HG02623 (cell line): ENCODE data around the gene SBF2.
"Not testable (repeated sequence)": the region's sequence is repeated elsewhere in the genome, so short reads cannot be mapped to it uniquely, and the experiment has no call there.

Source experiments
- ATAC-seq: cut with Tn5 transposase; IDR thresholded peaks from one replicate; pipeline ENCODE4 v1.9.1; 2021; ENCODE audit warnings: moderate library complexity; ENCODE audit not compliant: unreplicated experiment

The SBF2 gene

DNA sequence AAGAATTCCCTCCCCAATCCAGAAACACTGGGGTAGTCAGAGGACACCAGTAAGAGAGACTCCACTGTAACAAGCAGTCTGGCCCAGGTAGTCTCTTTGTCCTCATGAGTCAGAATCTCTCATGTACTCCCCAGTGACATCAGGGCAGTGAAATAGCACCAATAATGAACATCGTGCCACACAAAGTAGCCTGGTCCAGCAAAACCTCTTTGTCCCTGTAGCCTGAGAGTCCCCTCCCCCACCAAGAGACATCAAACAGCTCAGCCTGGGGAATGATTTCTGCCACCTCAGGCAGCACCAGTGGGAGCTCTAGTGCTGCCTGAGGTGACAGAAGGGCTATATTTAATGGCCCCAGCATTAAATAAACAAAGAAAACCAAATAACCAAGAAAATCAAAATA, 88.1 kb downstream of the SBF2 start:
- no peak for ATAC-seq

DNA sequence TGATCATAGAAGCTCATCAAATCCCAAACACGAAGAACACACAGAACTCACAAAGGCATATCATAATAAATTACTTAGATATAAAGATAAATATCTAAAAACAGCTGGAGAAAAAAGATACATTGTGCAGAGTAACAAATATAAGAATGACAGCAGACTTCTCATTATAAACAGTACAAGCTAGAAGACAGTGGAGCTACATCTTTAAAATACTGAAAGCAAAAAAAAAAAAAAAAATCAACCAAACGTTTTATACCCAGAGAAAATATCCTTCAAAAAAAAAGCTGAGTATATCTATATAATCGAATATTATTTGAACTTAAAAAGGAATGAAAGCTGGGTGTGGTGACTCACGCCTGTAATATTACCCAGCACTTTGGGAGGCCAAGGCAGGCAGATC, 90.0 kb downstream of the SBF2 start:
- ATAC-seq = no peak

DNA sequence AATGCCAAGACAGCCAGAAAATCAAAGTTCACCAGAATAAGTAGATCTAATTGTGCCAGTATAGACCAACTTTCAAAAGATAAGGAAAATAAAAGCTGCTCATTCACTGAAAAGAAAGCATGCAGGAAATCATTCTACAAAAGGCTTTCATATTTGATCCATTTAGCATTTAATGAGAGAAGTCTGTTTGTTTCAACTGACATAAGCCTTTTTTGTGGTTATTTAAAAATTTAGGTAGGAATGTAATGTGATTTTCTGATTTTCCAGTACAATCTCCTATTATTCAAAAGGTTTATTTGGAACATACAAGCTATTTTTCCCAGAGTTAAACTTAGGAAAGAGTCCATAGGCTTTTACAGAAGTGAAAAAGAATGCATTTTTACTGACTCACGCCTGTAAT, 92.7 kb downstream of the SBF2 start:
- no peak for ATAC-seq

DNA sequence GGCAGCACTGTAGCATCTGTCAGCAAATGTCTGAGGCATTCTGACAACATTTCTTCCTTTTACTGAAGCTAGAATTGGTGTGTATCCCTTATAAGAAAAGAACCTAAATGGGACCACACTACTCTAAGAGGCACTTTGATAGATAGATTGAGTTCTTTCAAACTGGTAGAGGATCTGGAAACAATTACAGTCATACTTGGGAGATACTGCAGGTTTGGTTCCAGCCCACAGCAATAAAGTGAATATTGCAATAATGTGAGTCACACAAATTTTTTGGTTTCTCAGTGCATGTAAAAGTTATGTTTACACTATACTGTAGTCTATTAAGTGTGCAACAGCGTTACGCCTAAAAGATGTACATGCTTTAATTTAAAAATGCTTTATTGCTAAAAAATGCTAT, 96.9 kb downstream of the SBF2 start:
- no peak for ATAC-seq

DNA sequence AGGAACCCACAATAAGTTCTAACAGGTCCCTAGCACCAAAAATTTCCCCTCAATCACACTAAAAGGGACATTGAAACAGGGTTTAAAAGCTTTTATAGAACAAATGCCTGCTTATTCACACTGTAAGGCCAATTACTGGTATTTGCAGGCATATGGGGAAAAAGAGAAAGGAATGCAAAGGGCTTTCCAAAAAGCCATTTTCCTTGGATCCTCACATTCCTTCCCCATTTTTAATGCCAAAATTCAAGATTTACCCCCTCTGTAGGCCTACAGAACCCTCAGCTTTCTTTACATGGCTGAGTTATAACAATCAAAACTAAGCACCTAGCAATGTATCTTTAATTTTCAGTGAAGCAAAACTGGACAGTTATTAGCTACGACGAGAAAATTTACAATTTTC, 102.0 kb downstream of the SBF2 start:
- ATAC-seq = no peak

DNA sequence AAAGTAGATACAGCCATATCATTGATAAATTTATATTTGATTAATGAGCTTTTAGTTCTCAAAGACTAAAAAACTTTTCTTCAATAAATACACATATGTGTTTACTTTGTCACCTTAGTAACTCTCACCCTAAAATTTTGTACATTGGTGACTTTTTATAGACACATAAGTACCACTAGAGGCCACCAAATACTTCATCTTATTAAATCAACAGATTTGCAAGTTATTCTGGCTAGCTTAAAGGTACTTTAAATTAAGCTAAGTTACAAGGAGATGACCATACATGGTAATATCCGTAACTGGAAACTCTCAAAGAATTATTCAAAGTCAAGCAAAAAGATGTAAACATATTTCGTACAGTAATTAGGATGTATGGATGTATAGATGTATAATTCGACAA, 112.2 kb downstream of the SBF2 start:
- no peak for ATAC-seq

DNA sequence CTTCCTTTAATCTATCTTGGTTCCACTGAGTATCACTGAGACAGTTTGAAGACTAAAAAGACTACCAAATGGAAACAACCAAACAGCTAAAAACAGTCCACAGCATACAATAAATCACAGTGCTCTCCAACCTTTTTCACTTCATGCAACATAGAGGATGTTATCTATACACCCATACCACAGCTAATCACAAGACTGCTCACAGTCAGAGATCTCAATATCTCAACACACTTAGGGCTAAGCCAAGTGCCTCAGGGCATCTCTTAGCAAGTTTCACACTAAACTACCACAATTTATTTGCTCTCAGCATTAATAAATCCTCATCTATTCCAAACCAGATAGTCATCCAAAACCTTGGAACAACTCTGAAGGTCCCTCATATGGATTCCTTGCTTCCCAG, 129.4 kb downstream of the SBF2 start:
- ATAC-seq = no peak

DNA sequence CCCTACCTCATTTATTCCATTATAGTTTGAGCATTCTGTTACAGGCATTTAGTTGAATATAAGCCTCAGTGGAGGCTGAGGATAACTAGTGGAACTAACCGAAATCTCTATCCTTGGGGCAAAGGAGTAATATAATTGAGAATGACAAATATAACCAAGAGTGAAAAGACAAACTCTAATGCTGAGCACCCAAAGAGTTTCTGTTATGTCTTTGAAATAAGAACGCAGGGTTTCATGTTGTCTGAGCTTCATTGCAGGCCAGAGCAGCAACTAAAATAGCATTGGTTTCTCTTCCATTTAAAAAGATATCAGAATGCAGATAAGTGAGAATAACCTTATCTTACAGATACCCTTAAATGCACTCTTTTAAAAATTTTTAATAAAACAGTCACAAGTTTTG, 131.8 kb downstream of the SBF2 start:
- no peak for ATAC-seq

DNA sequence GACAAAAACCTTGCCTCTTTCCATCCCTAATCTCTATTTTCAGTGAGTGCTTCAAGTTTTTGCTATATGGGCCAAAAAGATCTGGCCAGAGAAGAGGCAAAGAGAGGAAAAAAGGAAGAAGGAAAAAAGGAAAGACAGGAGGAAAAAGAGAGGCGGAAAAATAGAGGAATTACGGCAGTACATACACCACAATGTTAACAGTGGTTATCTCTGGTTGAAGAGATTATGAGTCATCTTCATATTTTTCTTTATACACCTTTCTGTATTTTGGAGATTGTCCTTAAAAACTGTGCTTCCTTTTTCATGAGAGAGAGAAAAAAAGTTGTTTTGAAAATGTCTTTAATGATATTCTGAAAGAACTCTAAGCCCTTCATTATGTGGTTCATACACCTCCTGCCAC, 133.7 kb downstream of the SBF2 start:
- no peak for ATAC-seq

DNA sequence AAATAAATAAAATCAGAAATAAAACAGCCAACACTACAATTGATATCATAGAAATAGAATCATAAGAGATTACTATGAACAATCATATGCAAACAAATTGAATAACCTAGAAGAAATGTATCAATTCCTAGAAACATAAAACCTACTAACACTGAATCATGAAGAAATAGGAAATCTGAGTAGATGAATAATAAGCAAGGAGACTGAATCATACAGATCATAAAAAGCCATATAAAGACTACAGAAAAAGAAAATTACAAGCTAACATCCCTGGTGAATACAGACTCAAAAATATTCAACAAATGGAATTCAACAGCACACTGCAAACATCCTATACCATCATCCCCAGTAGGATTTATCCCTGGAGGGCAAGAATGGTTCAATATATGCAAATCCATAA, 135.6 kb downstream of the SBF2 start:
- ATAC-seq = no peak

DNA sequence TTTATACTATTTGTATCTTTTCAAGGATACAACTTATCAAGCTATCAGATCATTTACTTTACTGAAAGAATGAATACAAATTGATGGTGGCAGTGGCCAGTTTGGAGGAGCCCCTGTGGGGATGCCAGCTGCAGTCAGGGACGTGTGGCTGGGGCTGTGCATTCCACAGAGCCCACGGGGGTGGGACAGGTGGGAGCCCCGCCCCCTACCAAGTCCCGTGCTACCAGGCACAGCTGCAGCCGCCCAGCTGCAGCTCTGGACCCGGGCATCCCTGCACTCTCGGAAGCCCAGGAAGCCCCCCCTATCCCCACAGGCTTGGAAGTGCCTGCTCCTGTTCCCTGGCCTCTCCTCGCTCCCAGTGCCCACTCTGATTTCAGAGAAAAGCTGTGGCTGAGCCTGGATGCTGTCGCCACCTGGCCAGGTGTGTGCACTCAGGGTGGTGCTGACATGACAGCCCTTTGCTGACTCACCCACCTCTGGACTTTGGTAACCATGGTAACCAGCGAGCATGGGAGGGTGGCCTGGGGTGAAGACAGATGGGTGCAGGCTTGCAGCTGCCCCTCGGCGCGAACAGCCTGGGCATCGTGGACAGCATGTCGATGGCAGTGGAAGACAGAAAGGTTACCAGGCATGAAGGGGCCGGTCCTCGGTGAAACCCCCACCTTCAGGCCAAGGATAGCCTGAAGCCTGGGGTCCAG, 138.1 kb downstream of the SBF2 start:
- no peak for ATAC-seq

DNA sequence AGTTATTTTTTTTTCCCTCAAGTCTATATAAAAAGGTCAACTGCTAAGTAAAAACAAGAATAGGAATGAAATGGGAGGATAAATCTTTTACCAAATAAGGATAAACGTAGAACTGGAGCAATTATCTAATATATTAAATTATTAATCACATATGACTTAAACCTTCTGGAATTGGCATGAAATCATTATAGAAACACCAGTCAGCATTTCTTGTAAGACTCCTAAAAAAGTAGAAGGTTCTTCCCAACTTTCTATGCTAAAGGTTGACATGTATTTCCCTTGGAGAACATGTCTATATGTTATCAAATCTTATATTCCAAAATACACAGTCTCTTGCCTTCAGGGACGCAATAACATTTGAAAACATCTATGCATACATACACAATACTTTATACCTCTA, 143.2 kb downstream of the SBF2 start:
- no peak for ATAC-seq

DNA sequence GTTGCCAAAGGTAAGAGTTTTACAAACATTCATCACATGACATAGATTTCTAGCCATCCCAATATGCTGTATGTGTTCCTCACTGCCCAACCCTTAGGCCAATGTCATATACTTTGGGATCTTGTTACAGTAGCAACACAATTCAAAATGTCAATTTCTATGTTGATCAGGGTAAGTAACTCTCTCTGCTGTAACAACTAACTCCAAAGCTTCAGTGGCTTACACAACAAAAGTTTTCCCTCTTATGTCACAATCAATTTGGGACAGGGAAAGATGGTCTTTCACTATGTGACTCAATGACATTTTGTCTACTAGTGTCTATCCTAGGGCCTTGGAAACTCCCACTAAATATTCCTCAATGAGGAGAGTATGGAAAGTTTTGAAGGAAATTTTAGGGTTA, 144.5 kb downstream of the SBF2 start:
- ATAC-seq = no peak

DNA sequence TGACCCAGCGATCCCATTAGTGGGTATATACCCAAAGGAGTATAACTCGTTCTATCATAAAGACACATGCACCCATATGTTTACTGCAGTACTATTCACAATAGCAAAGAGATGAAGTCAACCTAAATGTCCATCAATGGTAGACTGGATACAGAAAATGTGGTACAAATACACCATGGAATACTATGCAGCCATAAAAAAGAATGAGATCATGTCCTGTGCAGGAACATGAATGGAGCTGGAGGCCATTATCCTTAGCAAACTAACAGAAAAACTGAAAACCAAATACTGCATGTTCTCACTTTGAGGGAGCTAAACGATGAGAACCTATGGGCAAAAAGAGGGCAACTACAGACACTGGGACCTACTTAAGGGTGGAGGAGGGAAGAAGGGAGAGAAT, 146.8 kb downstream of the SBF2 start:
- no peak for ATAC-seq

DNA sequence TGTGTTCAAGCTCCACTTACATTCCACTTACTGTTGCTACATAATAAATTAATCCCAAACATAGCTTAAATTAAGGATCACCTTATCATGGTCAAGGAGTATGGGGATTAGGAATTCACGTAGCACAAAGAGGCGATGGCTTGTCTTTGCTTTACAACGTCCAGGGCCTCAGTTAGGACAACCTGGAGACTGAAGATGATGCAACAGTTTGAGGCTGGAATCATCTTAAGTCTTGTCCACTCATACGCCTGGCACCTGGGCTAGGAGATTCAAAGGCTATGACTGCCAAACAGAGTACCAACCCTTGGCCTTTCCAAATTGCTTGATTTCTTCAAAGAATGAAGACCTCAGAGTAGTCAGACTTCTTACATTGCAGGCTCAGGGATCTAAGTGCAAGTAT, 149.1 kb downstream of the SBF2 start:
- no peak for ATAC-seq

DNA sequence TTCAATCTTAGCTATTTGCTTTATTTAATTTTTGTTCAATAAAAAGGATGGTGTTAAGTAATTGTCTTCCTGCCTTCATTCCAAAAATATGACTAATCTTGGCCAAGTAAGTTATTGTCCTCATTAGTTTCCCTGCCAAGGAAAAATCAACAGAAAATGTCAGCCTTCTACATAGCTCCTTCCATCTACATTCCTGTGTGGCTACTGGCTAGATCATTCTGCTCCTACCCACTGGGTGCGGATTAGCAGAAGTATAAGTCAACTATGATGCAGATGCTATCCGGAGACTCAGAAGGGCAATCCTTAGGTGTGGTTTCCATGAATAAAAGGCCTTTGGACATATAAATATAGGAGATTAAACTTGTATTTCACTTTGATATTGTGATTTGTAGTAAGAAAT, 154.4 kb downstream of the SBF2 start:
- no peak for ATAC-seq

DNA sequence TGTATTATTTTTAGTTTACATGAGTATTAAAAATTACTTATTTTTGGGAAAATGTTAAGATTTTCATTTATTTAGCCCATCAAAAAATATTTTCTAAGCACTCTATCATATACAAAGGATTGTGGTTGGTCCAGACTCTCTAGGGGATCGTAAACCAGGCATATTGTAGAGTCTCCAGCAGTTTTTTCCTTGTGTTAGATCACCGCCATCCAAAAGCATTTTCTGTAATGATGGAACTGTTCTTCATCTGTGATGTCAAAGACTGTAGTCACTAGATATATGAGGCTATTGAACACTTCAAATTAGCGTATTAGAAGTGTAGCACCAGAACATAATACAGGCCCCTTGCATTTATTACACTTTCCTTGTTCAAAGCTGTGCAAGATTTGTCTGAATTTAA, 154.9 kb downstream of the SBF2 start:
- ATAC-seq = no peak

DNA sequence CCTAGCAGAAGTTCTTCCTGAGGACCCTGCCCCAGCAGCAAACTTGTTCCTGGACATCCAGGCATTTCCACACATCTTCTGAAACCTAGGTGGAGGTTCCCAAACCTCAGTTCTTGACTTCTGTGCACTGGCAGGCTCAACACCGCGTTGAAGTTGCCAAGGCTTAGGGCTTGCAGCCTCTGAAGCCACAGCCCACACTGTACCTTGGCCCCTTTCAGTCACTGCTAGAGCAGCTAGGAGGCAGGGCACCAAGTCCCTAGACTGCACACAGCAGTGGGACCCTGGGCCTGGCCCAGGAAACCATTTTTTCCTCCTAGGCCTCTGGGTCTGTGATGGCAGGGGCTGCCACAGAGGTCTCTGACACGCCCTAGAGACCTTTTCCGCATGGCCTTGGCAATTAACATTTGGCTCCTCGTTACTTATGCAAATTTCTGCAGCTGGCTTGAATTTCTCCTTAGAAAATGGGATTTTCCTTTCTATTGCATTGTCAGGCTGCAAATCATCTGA, 159.0 kb downstream of the SBF2 start:
- no peak for ATAC-seq

DNA sequence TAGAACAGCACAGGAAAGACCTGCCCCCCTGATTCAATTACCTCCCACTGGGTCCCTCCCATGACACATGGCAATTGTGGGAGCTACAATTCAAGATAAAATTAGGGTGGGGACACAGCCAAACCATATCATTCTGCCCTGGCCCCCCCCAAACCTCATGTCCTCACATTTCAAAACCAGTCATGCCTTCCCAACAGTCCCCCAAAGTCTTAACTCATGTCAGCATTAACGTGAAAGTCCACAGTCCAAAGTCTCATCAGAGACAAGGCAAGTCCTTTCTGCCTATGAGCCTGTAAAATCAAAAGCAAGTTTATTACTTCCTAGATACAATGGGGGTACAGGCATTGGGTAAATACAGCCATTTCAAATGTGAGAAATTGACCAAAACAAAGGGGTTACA, 159.8 kb downstream of the SBF2 start:
- ATAC-seq = not testable (repeated sequence)

DNA sequence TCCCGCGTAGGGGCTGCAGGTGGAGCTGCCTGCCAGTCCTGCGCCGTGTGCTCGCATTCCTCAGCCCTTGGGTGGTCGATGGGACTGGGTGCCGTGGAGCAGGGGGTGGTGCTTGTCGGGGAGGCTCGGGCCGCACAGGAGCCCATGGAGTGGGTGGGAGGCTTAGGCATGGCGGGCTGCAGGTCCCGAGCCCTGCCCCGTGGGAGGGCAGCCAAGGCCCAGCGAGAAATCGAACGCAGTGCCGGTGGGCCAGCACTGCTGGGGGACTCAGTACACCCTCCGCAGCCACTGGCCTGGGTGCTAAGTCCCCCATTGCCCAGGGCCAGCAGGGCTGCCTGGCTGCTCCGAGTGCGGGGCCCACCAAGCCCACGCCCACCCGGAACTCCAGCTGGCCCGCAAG, 160.8 kb downstream of the SBF2 start:
- ATAC-seq = not testable (repeated sequence)

DNA sequence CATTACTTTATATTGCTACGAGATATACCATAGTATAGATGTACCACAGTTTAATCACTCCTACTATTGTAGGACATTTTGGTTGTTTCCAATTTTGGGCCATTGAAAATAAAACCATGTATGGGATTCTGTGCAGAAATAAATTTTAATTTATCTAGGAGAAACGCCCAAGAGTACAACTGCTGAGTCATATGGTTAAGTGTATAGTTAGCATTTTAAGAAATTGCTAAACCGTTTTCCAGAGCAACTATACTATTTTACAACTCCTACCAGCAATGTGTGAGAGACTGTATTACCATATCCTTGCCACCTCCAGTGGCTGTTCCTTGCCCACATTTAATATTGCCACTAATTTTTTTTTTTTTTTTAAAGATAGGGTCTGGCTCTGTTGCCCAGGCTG, 163.1 kb downstream of the SBF2 start:
- ATAC-seq = no peak

DNA sequence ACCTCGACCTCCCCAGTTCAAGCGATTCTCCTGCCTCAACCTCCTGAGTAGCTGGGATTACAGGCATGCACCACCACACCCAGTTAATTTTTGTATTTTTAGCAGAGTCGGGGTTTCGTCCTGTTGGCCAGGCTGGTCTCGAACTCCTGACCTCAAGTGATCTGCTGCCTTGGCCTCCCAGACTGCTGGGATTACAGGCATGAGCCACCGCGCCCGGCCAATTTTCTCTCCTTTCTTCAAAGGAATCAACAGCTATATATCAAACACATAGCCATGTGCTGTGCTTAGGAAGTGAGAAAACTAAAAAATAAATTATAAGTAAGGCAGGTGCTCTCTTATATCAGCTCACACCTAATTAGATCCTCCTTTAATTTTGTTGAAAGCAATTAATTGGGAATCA, 164.8 kb downstream of the SBF2 start:
- ATAC-seq = not testable (repeated sequence)

DNA sequence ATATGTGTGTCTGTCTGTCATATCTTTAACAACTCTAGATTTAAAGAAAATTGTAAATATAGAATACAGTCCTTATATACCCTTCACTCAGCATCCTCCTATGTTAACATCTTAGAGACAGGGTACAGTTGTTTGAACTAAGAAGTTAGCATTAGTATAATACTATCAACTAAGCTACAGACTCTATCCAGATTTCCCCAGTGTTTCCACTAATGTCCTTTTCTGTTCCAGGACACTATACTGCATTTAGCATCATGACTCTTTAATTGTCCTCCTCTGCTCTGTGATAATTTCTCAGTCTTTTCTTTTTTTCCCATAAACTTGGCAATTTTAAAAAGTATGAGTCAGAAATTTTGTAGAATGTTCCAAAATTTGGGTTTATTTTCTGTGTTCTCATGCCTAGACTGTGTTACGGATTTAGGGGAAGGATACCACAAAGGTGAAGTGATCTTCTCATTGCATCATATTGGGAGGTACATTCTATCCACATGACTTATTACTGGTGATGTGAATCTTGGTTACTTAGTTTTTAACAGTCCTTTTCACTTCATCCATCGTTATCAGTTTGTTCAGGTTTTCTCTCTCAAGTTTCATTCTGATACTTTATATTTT, 168.4 kb downstream of the SBF2 start:
- no peak for ATAC-seq
